ENCODE data around the gene FADS3. TPM values are rescaled to one million over a fixed set of nuclear protein-coding genes. Genes with fewer than 3 reads are reported as not detected.

FADS3 gene
- total and polyA plus RNA-seq, 2 donors (not counting 1 experiment from before 2014, with no cell fraction given) = 225 to 256 TPM

GRCh38 chr11:61897387-61898246 lies 6.3 kb upstream of the FADS3 start:
- ATAC-seq (ENCODE audit: low read depth) (peak; percentile 46), DNase-seq (peak; percentile 78)
- no peaks in the 10 kb centered on the region for H3K27me3 Mint-ChIP-seq
- H3K4me1 Mint-ChIP-seq = peaks cover 34% of the 10 kb centered on the region
- no peaks in the 10 kb centered on the region for H3K9me3 ChIP-seq (ENCODE audit: control extremely low read depth in 1 of 3, control insufficient read depth in 2 of 3, insufficient read depth in 1 of 3, low read length in 2 of 3)
- WGBS (ENCODE audit: insufficient coverage) = 71% methylated on average over 17 of the region's 17 CpGs
- peaks cover 24 to 34% of the 10 kb centered on the region in 2 donors for H3K4me1 ChIP-seq (ENCODE audit: control insufficient read depth in 2 of 2, insufficient read depth in 2 of 2, low read length in 2 of 2)
- H3K9ac ChIP-seq (ENCODE audit: low read length) = no peak overlapping the region
- H3K27ac ChIP-seq (ENCODE audit: low read length in 2 of 2) = no peak overlapping the region
- no peak for TF ChIP-seq EZH2 (IDR thresholded peaks at IDR 0.05; ENCODE audit: borderline replicate concordance, insufficient read depth, low read depth, low read length, poor library complexity, severe bottlenecking)
- peak; percentile 82 for TF ChIP-seq CTCF (IDR thresholded peaks at IDR 0.05)
- H3K79me2 ChIP-seq (ENCODE audit: control insufficient read depth, insufficient read depth, low read length) = no peaks in the 10 kb centered on the region
- H3K4me3 ChIP-seq (ENCODE audit: control extremely low read depth in 1 of 5, extremely low read depth in 1 of 5, insufficient read depth in 1 of 5, low read depth in 2 of 5, low read length in 4 of 5) = no peak overlapping the region
- no peaks in the 10 kb centered on the region for H3K36me3 ChIP-seq (replicated peaks in 1 of 2; ENCODE audit: control extremely low read depth in 1 of 2, control insufficient read depth in 1 of 2, extremely low read depth in 1 of 2, insufficient read depth in 2 of 2, low read length in 1 of 2)
- no peaks in the 10 kb centered on the region for H3K9me3 Mint-ChIP-seq (ENCODE audit: insufficient read depth)
- CTCF ChIA-PET = interaction anchor here (0.6 to 12.0 kb wide), 25 partner anchors 9 to 653 kb away, joined by 3 to 424 read pairs (median 13); partner anchors contain the start of genes BEST1, FEN1, FTH1 and INCENP
- peak overlapping the region; percentile 10 for H3K4me2 ChIP-seq (replicated peaks; ENCODE audit: low read depth, low read length, poor library complexity, severe bottlenecking)
- H2AFZ ChIP-seq (ENCODE audit: insufficient read depth, low read depth, low read length, poor library complexity, severe bottlenecking) = no peak overlapping the region
- intact Hi-C loops (cut with micrococcal nuclease) = no loop called here
- H3K27me3 ChIP-seq (replicated peaks in 1 of 4; ENCODE audit: control extremely low read depth in 1 of 4, control insufficient read depth in 3 of 4, insufficient read depth in 4 of 4, low read length in 3 of 4) = no peaks in the 10 kb centered on the region
- peak overlapping the region; percentile 15 for H3K27ac Mint-ChIP-seq
- POLR2A ChIA-PET = interaction anchor here (0.6 to 2.6 kb wide), 7 partner anchors 17 to 218 kb away, joined by 3 to 14 read pairs (median 5); partner anchors contain the start of gene FTH1
- H4K20me1 ChIP-seq (ENCODE audit: control insufficient read depth, insufficient read depth, low read length, poor library complexity, severe bottlenecking) = no peaks in the 10 kb centered on the region
- H3K4me3 Mint-ChIP-seq = no peak overlapping the region
